GM12878 (cell line): ENCODE results near the gene ADAMTS13. TPM values are rescaled to one million over a fixed set of nuclear protein-coding genes. Genes with fewer than 3 reads are reported as not detected.

Experiments
- ATAC-seq: fragments of 200-7000 bp; cut with Tn5 transposase; 3 replicates; pipeline ENCODE4 v1.9.1; 2020; ENCODE audit warnings: mild to moderate bottlenecking, moderate library complexity
- BruUV-seq: library from RNA; stranded (reverse); fragments of 400-500 nt; replicated peaks from 2 replicates; lab custom pipeline; 2021; lab: Mats Ljungman, UMichigan
- CTCF ChIA-PET: fragments of 300-600 bp; sonication (Branson Sonifier 250); formaldehyde crosslinking; extraction: SDS; loops from one replicate; lab custom pipeline; 2021; ENCODE audit warnings: inconsistent platforms; lab: Yijun Ruan, JAX
- POLR2A ChIA-PET: fragments of 350-600 bp; formaldehyde crosslinking; extraction: SDS; loops from one replicate; lab custom pipeline; 2021; ENCODE audit warnings: inconsistent platforms; lab: Charles Lee
- RAD21 ChIA-PET: fragments of 300-600 bp; sonication (Branson Sonifier 250); formaldehyde crosslinking; loops from one replicate; lab custom pipeline; 2023; ENCODE audit warnings: antibody characterized with exemption; ENCODE audit not compliant: unreplicated experiment; lab: Charles Lee
- SMC1A ChIA-PET: fragments of 300-600 bp; sonication (Branson Sonifier 250); formaldehyde crosslinking; loops from one replicate; lab custom pipeline; 2023; ENCODE audit not compliant: unreplicated experiment, uncharacterized antibody; lab: Charles Lee
- DNase-seq: peaks from one replicate; pipeline ENCODE4 v3.0.0-alpha.2; 2011; ENCODE audit warnings: low read depth, low spot score
- FAIRE-seq: peaks from 3 replicates; lab custom pipeline; 2011; peaks lifted over from hg19 to GRCh38; lab: Jason Lieb, UNC
- H2AFZ ChIP-seq: 2 replicates; pipeline ENCODE4 v1.6.0; 2011; ENCODE audit warnings: low read depth, low read length, control low read depth; ENCODE audit not compliant: control insufficient read depth
- H3K27ac ChIP-seq: 2 replicates; pipeline ENCODE4 v1.5.1; 2011; ENCODE audit warnings: control low read depth; ENCODE audit not compliant: control insufficient read depth, insufficient read depth
- H3K27me3 ChIP-seq, 2 experiments: replicated peaks in 1 of 2; 2 replicates each; pipeline versions ENCODE4 v1.6.0 to v1.6.1; 2011; ENCODE audit warnings: low read length in 1 of 2; ENCODE audit not compliant: control insufficient read depth in 2 of 2, insufficient read depth in 2 of 2
- H3K36me3 ChIP-seq, 2 experiments: 2 replicates each; pipeline ENCODE4 v1.5.1; 2011; ENCODE audit warnings: low read length in 1 of 2; ENCODE audit not compliant: control insufficient read depth in 2 of 2, insufficient read depth in 2 of 2
- H3K4me1 ChIP-seq: 2 replicates; pipeline ENCODE4 v1.6.1; 2011; ENCODE audit warnings: mild to moderate bottlenecking, low read length, moderate library complexity, mixed read lengths; ENCODE audit not compliant: control insufficient read depth, insufficient read depth
- H3K4me2 ChIP-seq: 2 replicates; pipeline ENCODE4 v1.6.0; 2011; ENCODE audit warnings: control low read depth; ENCODE audit not compliant: control insufficient read depth, insufficient read depth
- H3K4me3 ChIP-seq: fragments of 200-600 bp; sonication (generic); 2 replicates; pipeline ENCODE4 v1.5.1; 2016
- H3K79me2 ChIP-seq: 2 replicates; pipeline ENCODE4 v1.6.0; 2011; ENCODE audit warnings: low read length; ENCODE audit not compliant: control insufficient read depth, insufficient read depth
- H3K9ac ChIP-seq: 2 replicates; pipeline ENCODE4 v1.8.0; 2011; ENCODE audit warnings: low read length, control low read depth, mixed read lengths; ENCODE audit not compliant: control insufficient read depth, insufficient read depth
- H3K9me3 ChIP-seq: replicated peaks from 3 replicates; pipeline ENCODE4 v1.5.1; 2011; ENCODE audit warnings: mild to moderate bottlenecking, low read length; ENCODE audit not compliant: control insufficient read depth, insufficient read depth
- H4K20me1 ChIP-seq: 2 replicates; pipeline ENCODE4 v1.6.0; 2011; ENCODE audit not compliant: control insufficient read depth, insufficient read depth
- ASH2L ChIP-seq: fragments of 300-600, 200-600 bp; sonication (generic); IDR thresholded peaks from 2 replicates; pipeline ENCODE4 v1.6.1; 2017; ENCODE audit warnings: low read depth, mild to moderate bottlenecking, borderline replicate concordance
- CHD4 ChIP-seq: fragments of 200-600 bp; sonication (generic); IDR thresholded peaks from 2 replicates; pipeline ENCODE4 v1.6.1; 2016; ENCODE audit warnings: mild to moderate bottlenecking
- ETV6 ChIP-seq, 2 experiments: fragments of 450-650 bp in 1 of 2; IDR thresholded peaks in 1 of 2; conservative IDR thresholded peaks in 1 of 2; 2 replicates each; pipeline ENCODE4 v1.6.1; 2014; ENCODE audit warnings: antibody characterized with exemption in 1 of 2, borderline replicate concordance in 1 of 2, low read depth in 1 of 2, mild to moderate bottlenecking in 1 of 2, moderate library complexity in 1 of 2
- IKZF1 ChIP-seq: fragments of 450-650 bp; conservative IDR thresholded peaks from 2 replicates; pipeline ENCODE4 v1.6.1; 2017; ENCODE audit warnings: antibody characterized with exemption, mild to moderate bottlenecking
- KAT2A ChIP-seq: conservative IDR thresholded peaks from 2 replicates; pipeline ENCODE4 v1.6.1; 2011; ENCODE audit warnings: low read depth, low read length; ENCODE audit not compliant: control insufficient read depth
- MEF2A ChIP-seq: IDR thresholded peaks from 2 replicates; pipeline ENCODE4 v1.6.1; 2011; ENCODE audit warnings: low read depth, mild to moderate bottlenecking, low read length, moderate library complexity; ENCODE audit not compliant: insufficient read depth
- MYC ChIP-seq: IDR thresholded peaks from 2 replicates; pipeline ENCODE4 v1.6.1; 2011; ENCODE audit warnings: mild to moderate bottlenecking, low read length, moderate library complexity, inconsistent platforms; ENCODE audit not compliant: insufficient read depth, insufficient replicate concordance, insufficient read length, severe bottlenecking
- NFIC ChIP-seq: IDR thresholded peaks from 2 replicates; pipeline ENCODE4 v1.6.1; 2012; ENCODE audit warnings: low read depth, mild to moderate bottlenecking, inconsistent platforms, low read length, moderate library complexity
- NR2C1 ChIP-seq: fragments of 450-650 bp; IDR thresholded peaks from 2 replicates; pipeline ENCODE4 v1.6.1; 2017; ENCODE audit warnings: antibody characterized with exemption, mild to moderate bottlenecking, moderate library complexity
- NRF1 ChIP-seq: conservative IDR thresholded peaks from 2 replicates; pipeline ENCODE4 v1.6.1; 2011; ENCODE audit warnings: mild to moderate bottlenecking, low read depth, low read length, improper control_type of control experiment
- SMC3 ChIP-seq: IDR thresholded peaks from 2 replicates; pipeline ENCODE4 v1.6.1; 2011; ENCODE audit warnings: low read length, improper control_type of control experiment, borderline replicate concordance
- TCF12 ChIP-seq: IDR thresholded peaks from 2 replicates; pipeline ENCODE4 v1.6.1; 2011; ENCODE audit warnings: low read depth, mild to moderate bottlenecking, low read length
- TCF7 ChIP-seq: IDR thresholded peaks from 2 replicates; pipeline ENCODE4 v1.6.1; 2014; ENCODE audit warnings: antibody characterized with exemption, borderline replicate concordance
- ZNF207 ChIP-seq: fragments of 450-650 bp; IDR thresholded peaks from 2 replicates; pipeline ENCODE4 v1.6.1; 2014; ENCODE audit warnings: antibody characterized with exemption, mild to moderate bottlenecking, borderline replicate concordance
- WGBS: methylation state at CpG from one replicate; pipeline ENCODE4 v1.1.6; 2016; ENCODE audit warnings: low lambda C conversion rate; ENCODE audit not compliant: insufficient replicate concordance, insufficient coverage; ENCODE audit errors: missing lambda C conversion rate; 5-methylcytosine and 5-hydroxymethylcytosine counted together
- in situ Hi-C: fragments of 300-500 bp; cut with MboI; formaldehyde crosslinking; loops from 9 replicates; pipeline ENCODE4 v1.14.3; 2018; ENCODE audit warnings: mixed read lengths
- intact Hi-C: fragments of 100-400 bp; cut with micrococcal nuclease; formaldehyde crosslinking; loops from one replicate; pipeline ENCODE4 v1.14.2; 2022; ENCODE audit not compliant: unreplicated experiment
- polyA plus RNA-seq, 11 experiments: library from polyadenylated mRNA; depleted of rRNA in 4 of 11; unstranded in 6 of 11; stranded (reverse) in 5 of 11; fragments of >200 nt; fragmentation: Nextera tagmentation in 4 of 11; fragmentation: Illumina TruSeq in 1 of 11; extraction: Ambion mirVana in 4 of 11; extraction: Trizol in 1 of 11; gene quantifications; 1 replicate in 1 of 11; 2 replicates in 10 of 11; pipeline versions ENCODE4 v1.2.1 to v1.2.3, GENCODE V29; 2011 to 2016; ENCODE audit warnings: inconsistent platforms in 2 of 11, missing spikeins in 2 of 11, low read depth in 1 of 11
- total RNA-seq, 4 experiments: library from RNA; depleted of rRNA in 3 of 4; stranded (reverse); fragments of >200 nt in 3 of 4; fragmentation: Illumina TruSeq in 1 of 4; extraction: Trizol in 1 of 4; gene quantifications; 2 replicates each; pipeline versions ENCODE4 v1.2.1 to v1.2.3, GENCODE V29; 2013 to 2021
- TF ChIP-seq, protein P1 (sequence below): IDR thresholded peaks from 2 replicates; pipeline ENCODE4 v1.6.1; 2012; ENCODE audit warnings: low read depth, low read length, improper control_type of control experiment
- TF ChIP-seq, protein P2 (sequence below): IDR thresholded peaks from 2 replicates; pipeline ENCODE4 v1.6.1; 2012; ENCODE audit warnings: low read depth, low read length, improper control_type of control experiment
- TF ChIP-seq, protein P3 (sequence below): fragments of 450-650 bp; IDR thresholded peaks from 2 replicates; pipeline ENCODE4 v1.6.1; 2018; ENCODE audit warnings: borderline replicate concordance, mild to moderate bottlenecking; ENCODE audit not compliant: partially characterized antibody

The ADAMTS13 gene
- total and polyA plus RNA-seq, 10 of the 15 experiments (the other 5 are each of a cell fraction or from before 2014, with no cell fraction given): 0.08 to 2.4 (median 0.28) TPM

DNA sequence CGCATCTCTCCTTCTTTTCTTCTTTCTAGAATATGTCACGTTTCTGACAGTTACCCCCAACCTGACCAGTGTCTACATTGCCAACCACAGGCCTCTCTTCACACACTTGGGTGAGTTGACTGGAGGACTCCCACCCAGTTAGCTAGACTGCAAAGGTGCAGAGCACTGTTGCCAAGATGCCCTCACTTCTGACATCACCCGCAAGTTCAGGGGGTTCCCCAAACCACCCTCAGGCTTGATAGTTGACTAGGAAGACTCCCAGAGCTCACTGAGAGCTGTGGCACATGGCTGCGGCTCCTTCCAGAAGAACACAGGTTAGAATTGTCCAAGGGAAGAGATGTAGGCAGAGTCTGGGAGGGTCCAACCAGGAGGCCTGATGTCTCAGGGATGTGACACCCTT, 17.2 kb downstream of the ADAMTS13 start:
- H3K27ac ChIP-seq: no peak overlapping the region
- no TSS peak for BruUV-seq
- 24% methylated on average over 4 of the region's 4 CpGs for WGBS
- H3K9me3 ChIP-seq: no peaks in the 10 kb centered on the region
- ChIA-PET POLR2A (interaction anchor here (2.0 kb wide), 1 partner anchor 20 kb away, joined by 5 read pairs; the partner anchor contains the start of gene CACFD1), RAD21 (interaction anchor here (0.9 to 2.5 kb wide), 3 partner anchors 14 to 47 kb away, joined by 3 to 7 read pairs (median 3); partner anchors contain the start of gene SLC2A6), SMC1A (no interaction called here), CTCF (interaction anchor here (0.6 to 2.1 kb wide), 6 partner anchors 9 to 587 kb away, joined by 3 to 6 read pairs (median 3); no protein-coding TSS in a partner anchor)
- intact Hi-C loops (no loop called here), in situ Hi-C loops (no loop called here)
- H4K20me1 ChIP-seq: no peaks in the 10 kb centered on the region
- H3K36me3 ChIP-seq: no peaks in the 10 kb centered on the region
- peak; percentile 43 for ATAC-seq
- FAIRE-seq: no peak
- H3K9ac ChIP-seq: no peak overlapping the region
- no peak for DNase-seq
- no peak overlapping the region for H2AFZ ChIP-seq
- no peaks in the 10 kb centered on the region for H3K79me2 ChIP-seq
- H3K4me1 ChIP-seq: peaks cover 4% of the 10 kb centered on the region; the same call in 1 of the 2 replicates
- H3K4me2 ChIP-seq: no peak overlapping the region
- H3K4me3 ChIP-seq: no peak overlapping the region
- H3K27me3 ChIP-seq: no peaks in the 10 kb centered on the region
- TF ChIP-seq ZNF207 (no peak), NRF1 (no peak), MEF2A (no peak), CHD4 (no peak), SMC3 (no peak), TCF12 (no peak), TCF7 (no peak), NR2C1 (no peak), ASH2L (no peak), ETV6 (conservative IDR thresholded peaks at IDR 0.05 in 1 of 2, IDR thresholded peaks at IDR 0.05 in 1 of 2; ENCODE audit: borderline replicate concordance in 1 of 2, low read depth in 1 of 2) (no peak), KAT2A (no peak), IKZF1 (no peak), NFIC (no peak), MYC (no peak)
- TF ChIP-seq, protein P1, sequence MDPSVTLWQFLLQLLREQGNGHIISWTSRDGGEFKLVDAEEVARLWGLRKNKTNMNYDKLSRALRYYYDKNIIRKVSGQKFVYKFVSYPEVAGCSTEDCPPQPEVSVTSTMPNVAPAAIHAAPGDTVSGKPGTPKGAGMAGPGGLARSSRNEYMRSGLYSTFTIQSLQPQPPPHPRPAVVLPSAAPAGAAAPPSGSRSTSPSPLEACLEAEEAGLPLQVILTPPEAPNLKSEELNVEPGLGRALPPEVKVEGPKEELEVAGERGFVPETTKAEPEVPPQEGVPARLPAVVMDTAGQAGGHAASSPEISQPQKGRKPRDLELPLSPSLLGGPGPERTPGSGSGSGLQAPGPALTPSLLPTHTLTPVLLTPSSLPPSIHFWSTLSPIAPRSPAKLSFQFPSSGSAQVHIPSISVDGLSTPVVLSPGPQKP: no peak
- TF ChIP-seq, protein P2, sequence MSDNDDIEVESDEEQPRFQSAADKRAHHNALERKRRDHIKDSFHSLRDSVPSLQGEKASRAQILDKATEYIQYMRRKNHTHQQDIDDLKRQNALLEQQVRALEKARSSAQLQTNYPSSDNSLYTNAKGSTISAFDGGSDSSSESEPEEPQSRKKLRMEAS: no peak
- TF ChIP-seq, protein P3, sequence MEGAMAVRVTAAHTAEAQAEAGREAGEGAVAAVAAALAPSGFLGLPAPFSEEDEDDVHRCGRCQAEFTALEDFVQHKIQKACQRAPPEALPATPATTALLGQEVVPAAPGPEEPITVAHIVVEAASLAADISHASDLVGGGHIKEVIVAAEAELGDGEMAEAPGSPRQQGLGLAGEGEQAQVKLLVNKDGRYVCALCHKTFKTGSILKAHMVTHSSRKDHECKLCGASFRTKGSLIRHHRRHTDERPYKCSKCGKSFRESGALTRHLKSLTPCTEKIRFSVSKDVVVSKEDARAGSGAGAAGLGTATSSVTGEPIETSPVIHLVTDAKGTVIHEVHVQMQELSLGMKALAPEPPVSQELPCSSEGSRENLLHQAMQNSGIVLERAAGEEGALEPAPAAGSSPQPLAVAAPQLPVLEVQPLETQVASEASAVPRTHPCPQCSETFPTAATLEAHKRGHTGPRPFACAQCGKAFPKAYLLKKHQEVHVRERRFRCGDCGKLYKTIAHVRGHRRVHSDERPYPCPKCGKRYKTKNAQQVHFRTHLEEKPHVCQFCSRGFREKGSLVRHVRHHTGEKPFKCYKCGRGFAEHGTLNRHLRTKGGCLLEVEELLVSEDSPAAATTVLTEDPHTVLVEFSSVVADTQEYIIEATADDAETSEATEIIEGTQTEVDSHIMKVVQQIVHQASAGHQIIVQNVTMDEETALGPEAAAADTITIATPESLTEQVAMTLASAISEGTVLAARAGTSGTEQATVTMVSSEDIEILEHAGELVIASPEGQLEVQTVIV: no peak
